ELF-1 (cell line): ENCODE measurements around the gene FBXW11.

ENCODE experiments used
- DNase-seq: peaks from one replicate; pipeline ENCODE4 v3.0.0-alpha.2; 2016; ENCODE audit warnings: low read depth, low spot score

FBXW11 gene

GRCh38 chr5:172006321-172007174 is at the start of gene FBXW11:
TSS of gene FBXW11 (minus strand) at chr5:172006638. CDS start at chr5:172006502, 136 bp downstream.
- peak; percentile 97 for DNase-seq

- DNase-seq = no peak
Measured at GRCh38 chr5:172055996-172056395, 49.6 kb upstream of the FBXW11 start.

DNA sequence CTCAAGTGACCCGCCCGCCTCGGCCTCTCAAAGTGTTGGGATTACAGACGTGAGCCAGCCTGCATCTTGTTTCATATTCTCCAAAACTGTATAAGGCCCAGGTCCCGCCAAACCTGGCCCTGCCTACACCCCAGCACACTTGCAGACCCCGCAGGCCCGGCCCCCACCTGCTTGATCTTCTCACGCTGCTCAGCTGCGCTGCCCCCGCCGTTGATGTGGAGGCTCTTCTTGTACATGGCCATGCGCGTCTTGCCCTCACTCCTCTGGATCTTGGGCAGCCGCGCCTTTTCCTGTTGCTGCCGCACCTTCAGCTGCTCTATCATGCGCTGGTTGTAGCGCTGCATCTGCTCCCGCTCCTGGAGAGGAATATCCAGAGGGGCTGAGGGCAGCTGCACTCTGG is 49.0 kb upstream of the FBXW11 start:
- DNase-seq = no peak

DNA sequence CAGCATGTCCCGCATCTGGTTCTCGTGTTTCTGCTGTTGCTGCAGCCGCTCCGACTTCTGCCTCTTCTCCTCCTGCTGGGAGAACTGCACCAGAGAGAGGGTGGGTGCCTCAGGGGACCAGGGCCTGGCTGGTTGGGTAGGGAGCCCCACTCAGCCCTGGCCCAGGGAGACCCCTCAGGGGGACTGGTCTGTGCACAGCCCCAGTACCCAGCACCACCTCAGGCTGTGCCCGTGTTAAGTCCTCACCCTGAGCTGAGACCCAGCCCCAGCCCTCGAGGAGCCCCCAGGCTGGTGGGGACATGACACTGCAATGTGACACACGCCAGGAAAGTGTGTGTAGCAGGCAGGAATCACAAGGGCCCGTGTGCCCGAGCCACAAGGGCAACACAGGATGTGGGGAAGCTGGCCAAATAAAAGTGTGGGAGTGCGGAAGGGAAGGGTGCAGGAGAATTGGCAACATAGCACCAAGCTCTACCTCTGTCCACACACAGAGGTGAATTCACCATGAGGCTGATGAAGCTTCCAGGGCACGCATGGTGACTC is 48.2 kb upstream of the FBXW11 start:
- no peak for DNase-seq

DNA sequence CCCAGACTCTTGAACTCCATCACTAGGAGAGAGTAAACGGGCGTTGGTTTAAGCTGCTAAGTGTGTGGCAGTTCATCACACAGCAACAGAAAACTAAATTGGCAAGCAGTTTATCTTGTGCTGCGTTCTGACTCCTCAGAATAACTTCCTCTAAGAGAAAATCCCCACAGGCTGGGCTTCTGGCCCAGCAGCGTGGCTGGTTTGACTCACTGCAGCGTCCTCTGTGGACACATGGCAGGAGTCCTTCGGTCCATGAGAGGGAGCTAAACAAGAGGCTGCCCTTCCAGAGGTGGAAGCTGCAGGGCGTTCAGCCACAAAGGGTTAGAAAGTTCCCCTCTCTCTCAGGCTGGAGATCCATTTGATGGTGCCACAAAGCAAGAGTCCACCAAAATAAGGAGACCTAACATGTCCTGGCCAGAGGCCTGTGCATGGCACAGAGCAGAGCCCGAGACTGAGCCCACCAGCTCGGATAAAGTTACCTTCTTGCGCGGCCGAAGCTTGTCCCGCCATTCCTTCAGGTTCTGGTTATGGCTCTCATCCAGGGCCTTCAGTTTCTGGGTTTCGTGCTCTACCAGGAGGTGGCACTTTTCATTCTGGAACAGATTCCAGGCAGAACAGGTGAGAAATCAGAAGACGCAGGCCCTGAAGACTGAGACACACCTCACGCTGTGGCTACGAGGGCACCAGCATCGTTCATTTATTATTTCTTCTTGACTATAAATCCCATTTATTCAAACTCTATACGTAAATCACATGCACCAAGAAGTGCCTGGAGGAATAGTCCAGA is 46.2 kb upstream of the FBXW11 start:
- DNase-seq = no peak

- DNase-seq = no peak
Measured at GRCh38 chr5:172051643-172052339, 45.4 kb upstream of the FBXW11 start.

DNA sequence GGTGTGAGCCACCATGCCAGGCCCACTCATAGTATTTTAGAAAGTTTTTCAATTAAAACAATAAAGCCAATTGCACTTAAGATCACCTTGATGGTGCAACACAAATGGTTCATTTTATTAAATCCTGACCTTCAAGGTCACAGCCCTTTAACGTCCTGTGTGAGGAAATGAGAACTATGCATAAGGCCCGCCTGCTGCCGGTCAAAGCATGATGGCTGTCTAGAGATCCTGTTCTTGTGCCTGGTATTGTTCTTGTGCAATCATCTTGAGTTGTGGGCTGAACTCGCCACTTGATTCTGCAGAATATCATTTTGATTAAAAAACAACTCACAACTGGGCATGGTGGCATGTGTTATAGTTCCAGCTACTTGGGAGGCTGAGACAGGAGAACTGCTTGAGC is 43.6 kb upstream of the FBXW11 start:
- DNase-seq = no peak

DNA sequence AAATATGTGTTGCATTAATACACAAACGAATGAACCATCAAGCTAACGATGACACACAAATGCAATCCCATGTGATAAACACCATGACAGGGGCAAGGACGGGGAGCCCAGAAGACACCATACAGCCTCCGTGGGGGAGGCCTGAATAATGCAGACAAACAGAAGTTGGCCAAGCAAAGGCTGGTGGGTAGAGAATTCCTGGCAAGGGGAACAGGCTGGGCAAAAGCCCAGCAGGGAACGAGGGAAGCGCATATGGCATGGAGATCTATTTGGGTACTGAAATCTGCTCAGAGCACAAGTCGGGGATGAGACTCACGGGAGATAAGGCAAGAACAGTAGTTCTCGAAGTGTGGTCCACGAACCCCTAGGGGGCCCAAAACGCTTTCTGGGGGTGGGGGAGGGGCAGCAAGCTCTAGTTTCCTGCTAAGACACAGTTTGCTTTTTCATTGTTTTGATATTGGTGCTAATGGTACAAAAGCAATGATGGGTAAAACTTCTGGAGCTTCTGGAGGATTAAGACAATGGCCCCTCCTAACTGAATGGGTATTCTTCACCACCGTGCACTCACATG is 42.9 kb upstream of the FBXW11 start:
- no peak for DNase-seq

DNA sequence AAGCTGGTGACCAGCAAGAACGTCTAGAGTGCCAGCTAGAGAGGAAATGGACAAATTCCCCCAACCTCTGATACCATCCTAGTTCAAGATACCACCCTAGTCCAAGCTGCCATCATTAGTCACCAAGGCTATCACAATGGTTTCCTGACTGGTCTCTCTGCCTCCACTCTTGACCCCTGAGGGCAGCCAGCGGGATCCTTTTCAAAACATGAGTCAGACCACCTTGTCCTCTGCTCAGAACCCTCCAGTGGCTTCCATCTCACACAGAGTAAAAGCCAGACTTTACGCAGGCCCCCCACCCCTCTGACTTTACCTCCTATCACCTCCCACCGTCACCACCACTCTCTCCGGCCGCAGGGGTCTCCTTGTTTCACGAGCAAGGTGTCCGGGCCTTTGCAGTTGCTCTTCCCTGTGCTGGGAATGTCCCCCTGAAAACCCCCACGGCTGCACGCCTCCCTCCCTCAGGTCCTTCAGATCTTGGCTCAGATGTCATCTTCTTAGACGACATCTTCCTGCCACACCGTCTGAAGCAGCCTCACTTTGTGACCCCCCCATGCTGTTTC is 42.2 kb upstream of the FBXW11 start:
- DNase-seq = peak; percentile 55

GRCh38 chr5:172048170-172048422 is 41.7 kb upstream of the FBXW11 start:
- no peak for DNase-seq

- no peak for DNase-seq
Measured at GRCh38 chr5:172046593-172046992, 40.2 kb upstream of the FBXW11 start.

DNA sequence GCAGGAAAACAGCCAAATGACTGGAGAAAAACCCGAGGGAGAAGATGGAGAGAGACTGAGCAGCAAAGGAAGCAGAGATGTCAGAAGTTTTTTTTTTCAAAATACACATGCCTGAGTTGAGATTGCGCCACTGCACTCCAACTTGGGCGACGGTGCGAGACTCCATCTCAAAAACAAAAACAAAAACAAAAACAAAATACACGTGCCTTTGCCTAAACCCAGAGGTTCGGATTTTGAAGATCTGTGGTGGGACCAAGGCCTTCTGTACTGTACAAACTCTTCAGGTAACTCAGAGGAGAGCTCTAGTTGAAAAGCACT is 38.8 kb upstream of the FBXW11 start:
- no peak for DNase-seq

- DNase-seq = peak; percentile 32
Measured at GRCh38 chr5:172044631-172045314, 38.3 kb upstream of the FBXW11 start.

DNA sequence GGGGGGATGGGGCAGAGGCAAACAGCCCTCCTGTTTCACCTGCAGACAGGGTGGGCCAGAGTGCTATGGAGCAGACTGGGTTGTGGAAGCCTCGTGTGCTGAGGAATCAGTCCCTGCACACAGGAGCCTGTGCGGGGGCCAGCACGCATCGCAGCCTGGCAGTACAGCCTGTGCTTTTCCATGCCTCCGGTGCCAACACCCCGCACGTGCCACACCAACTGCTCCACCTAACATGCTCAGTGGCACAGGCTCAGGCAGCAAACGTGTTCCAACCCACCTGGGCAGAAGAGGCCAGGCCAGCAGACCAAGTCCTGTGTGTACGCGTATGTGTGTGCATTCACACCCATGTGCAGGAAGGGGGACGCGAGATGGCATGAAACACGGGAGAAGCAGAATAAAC is 37.4 kb upstream of the FBXW11 start:
- no peak for DNase-seq

DNA sequence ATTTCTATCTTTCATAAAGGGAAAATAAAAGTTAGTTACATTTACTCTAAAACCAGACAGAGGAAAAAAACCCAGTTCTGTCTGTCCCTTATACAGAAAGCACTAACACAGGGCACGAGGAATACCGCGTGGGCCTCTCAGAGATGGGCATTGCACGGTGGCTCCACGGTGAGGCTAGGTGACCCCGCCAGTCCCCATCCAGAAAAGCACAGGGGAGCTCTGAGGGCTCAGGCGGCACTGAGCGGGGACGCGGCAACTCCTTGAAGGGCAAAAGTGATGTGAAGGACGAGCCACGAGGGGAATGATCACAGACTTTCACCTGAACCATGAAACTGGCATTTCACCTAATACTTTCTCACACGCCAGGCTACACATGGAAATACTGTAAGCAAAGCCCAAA is 35.7 kb upstream of the FBXW11 start:
- DNase-seq = no peak

DNA sequence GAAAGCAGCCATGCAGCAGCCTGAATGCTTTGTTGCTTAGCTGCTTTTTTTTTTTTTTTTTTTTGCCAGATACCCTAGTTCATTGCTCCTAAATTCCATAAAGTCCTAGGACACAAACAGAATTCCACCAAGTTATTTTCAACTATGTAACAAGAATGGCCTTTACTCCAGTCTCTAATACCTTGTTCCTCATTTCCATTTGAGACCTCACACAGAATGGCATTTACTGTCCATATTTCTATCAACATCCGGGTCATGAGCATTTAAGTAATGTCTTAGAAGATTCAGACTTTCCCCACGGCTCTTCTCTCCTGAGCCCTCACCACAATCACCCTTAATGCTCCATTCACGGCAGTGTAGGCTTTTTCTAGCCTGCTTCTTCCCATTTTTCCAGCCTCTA is 31.7 kb upstream of the FBXW11 start:
- no peak for DNase-seq

- no peak for DNase-seq
Measured at GRCh38 chr5:172035049-172035448, 28.6 kb upstream of the FBXW11 start.

DNA sequence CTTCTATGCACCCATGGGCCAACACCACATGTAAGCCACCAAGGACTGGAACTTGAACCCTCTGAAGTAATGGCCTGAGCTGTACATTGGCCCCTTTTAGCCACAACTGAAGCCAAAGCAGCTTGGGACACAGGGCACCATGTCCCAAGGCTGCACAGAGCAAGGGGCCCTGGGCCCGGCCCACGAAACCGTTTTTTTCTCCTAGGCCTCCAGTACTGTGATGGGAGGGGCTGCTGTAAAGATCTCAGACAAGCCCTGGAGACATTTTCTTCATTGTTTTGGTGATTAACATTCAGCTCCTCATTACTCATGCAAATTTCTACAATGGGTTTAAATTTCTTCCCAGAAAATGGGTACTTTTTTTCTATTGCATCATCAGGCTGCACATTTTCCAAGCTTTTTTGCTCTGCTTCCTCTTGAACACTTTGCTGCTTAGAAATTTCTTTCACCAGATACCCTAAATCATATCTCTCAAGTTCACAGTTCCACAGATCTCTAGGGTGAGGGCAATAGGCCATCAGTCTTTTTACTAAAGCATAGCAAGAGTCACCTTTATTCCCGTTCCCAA is 25.5 kb upstream of the FBXW11 start:
- DNase-seq = no peak

DNA sequence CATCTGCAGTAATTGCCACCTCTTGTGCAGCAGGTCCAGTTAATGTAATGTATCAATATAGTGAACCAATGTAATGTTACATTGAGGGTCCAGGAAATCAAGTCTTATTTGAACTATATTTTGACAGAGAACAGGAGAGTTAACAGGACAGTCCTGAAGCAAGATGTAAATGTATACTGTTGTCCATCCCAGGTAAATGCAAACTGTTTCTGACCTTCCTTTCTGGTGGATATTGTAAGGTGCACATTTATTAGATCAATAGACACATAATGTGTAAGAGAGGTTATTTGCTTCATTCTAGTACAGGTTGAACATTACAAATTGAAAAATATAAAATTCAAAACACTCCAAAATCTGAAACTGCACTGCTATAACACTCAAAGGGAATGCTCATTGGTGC is 23.4 kb upstream of the FBXW11 start:
- no peak for DNase-seq

DNA sequence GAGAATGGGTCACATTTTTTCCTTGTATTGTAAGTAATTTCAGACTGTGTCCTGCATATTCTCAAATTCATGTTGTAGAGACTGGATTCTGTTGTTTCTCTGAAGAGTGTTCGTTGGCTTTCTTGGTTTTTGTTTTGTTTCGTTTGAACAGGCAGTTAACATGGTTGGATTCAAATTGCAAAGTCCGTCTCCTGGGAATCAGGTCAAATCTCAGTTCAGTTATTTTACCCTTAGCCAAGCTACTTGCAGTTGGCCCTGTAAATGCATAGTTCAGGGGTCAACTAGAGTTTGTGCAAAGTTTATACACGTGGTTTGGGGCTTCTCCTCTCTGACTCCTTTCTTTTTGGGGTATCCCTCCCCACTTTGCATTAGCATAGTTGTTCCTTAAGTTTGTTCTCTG is 21.7 kb upstream of the FBXW11 start:
- no peak for DNase-seq
